Kidney epithelial cell (primary cell): ENCODE data around the gene SPEF2. TPM values are rescaled to one million over a fixed set of nuclear protein-coding genes. Genes with fewer than 3 reads are reported as not detected.

Experiments
- DNase-seq: peaks from one replicate; pipeline ENCODE4 v3.0.0-alpha.2; 2010; ENCODE audit warnings: low read depth
- H3K27me3 ChIP-seq: 2 replicates; pipeline ENCODE4 v1.6.0; 2011; ENCODE audit warnings: low read length; ENCODE audit not compliant: control insufficient read depth, insufficient read depth
- H3K36me3 ChIP-seq: 2 replicates; pipeline ENCODE4 v1.5.1; 2011; ENCODE audit warnings: low read length; ENCODE audit not compliant: control insufficient read depth, insufficient read depth
- H3K4me3 ChIP-seq: 2 replicates; pipeline ENCODE4 v1.5.1; 2011; ENCODE audit warnings: low read depth, mild to moderate bottlenecking, control low read depth, low read length
- total RNA-seq: library from RNA; depleted of rRNA; stranded (reverse); fragments of >200 nt; gene quantifications from 2 replicates; pipeline ENCODE4 v1.2.3, GENCODE V29; 2015
- TF ChIP-seq, protein P1 (sequence below): IDR thresholded peaks from 2 replicates; pipeline ENCODE4 v1.5.1; 2011; ENCODE audit warnings: mild to moderate bottlenecking, moderate library complexity, low read length, control low read depth, inconsistent platforms; ENCODE audit not compliant: insufficient read depth, poor library complexity, severe bottlenecking

The SPEF2 gene
- total RNA-seq, 1 donor from 2014 or later: 3.2 TPM

DNA sequence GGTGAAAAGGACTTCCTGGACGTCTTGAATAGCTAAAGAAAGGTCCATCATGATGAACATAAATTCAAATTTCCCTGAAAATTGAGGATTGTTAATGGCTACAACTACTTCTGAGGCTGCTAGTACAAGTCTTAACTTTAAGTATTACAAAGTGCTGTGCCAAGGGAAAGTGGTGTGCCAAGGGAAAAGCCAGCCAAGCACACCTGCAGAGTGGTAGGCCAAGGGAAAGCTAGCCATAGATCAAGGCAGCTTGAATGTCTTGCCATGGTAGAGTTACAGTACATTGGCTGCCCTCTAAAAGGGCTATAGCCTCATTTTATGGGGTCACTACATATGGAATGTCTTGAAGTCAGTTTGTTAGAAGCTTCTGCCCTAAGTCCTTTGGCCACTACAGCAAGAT is 64.2 kb downstream of the SPEF2 start:
- TF ChIP-seq, protein P1, sequence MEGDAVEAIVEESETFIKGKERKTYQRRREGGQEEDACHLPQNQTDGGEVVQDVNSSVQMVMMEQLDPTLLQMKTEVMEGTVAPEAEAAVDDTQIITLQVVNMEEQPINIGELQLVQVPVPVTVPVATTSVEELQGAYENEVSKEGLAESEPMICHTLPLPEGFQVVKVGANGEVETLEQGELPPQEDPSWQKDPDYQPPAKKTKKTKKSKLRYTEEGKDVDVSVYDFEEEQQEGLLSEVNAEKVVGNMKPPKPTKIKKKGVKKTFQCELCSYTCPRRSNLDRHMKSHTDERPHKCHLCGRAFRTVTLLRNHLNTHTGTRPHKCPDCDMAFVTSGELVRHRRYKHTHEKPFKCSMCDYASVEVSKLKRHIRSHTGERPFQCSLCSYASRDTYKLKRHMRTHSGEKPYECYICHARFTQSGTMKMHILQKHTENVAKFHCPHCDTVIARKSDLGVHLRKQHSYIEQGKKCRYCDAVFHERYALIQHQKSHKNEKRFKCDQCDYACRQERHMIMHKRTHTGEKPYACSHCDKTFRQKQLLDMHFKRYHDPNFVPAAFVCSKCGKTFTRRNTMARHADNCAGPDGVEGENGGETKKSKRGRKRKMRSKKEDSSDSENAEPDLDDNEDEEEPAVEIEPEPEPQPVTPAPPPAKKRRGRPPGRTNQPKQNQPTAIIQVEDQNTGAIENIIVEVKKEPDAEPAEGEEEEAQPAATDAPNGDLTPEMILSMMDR: no peak
- no peak for DNase-seq
- Histone ChIP-seq H3K27me3 (no peaks in the 10 kb centered on the region), H3K4me3 (no peak overlapping the region), H3K36me3 (no peaks in the 10 kb centered on the region)

DNA sequence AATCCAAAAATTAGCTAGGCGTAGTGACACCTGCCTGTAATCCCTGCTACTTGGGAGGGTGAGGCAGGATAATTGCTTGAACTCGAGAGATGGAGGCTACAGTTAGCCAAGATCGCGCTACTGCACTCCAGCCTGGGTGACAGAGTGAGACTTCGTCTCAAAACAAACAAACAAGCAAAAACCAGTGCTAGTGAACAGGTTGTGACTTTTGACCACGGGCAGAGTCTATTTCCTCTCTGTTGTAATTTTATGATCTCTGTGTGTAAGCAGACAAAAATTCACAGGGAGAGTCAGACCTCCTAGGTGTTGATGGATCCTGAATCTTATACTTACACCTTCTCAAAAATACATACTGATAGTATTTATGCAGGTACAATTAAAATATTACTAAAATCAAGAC is 65.8 kb downstream of the SPEF2 start:
- TF ChIP-seq, protein P1: no peak
- no peaks in the 10 kb centered on the region for H3K36me3 ChIP-seq
- H3K4me3 ChIP-seq: no peak overlapping the region
- no peak for DNase-seq
- no peaks in the 10 kb centered on the region for H3K27me3 ChIP-seq

DNA sequence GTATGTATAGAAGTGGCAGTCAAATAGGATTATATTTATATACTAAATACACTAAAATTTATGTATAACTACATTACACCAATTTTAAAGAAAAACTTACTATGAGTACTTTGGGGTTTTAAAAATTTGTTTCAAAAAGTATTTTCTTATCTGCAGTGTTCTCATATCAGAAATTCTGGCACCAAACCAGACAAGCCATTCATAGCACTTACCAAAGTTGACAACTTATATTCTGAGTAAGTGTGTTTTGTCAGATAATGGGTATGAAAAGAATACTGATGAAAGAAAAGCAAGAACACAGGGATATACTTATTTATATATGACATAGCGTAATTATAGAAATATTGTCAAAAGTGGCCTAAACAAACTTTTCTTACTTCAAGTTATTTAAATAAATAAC is 67.5 kb downstream of the SPEF2 start:
- TF ChIP-seq, protein P1: no peak
- H3K4me3 ChIP-seq: no peak overlapping the region
- H3K27me3 ChIP-seq: no peaks in the 10 kb centered on the region
- H3K36me3 ChIP-seq: no peaks in the 10 kb centered on the region
- DNase-seq: no peak

DNA sequence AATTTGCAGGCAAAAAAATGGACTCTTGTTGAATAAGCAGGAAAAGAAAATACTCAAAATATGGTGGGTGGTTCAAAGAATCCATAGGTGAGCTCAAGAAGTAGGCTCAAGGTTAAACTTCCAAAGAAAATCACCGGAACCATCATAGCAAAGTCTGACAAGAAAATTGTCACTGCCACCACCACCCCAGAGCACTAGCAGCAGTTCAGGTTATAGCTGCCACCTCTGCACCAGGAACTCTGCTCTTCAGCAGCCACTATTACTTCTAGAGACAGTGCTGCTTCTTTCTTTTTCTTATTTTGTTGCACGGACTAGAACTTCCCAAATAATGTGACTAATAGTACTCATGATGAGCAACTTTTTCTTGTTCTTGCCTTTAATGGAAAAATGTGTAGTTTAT is 70.3 kb downstream of the SPEF2 start:
- no peaks in the 10 kb centered on the region for H3K27me3 ChIP-seq
- DNase-seq: no peak
- H3K4me3 ChIP-seq: no peak overlapping the region
- H3K36me3 ChIP-seq: no peaks in the 10 kb centered on the region
- TF ChIP-seq, protein P1: no peak

DNA sequence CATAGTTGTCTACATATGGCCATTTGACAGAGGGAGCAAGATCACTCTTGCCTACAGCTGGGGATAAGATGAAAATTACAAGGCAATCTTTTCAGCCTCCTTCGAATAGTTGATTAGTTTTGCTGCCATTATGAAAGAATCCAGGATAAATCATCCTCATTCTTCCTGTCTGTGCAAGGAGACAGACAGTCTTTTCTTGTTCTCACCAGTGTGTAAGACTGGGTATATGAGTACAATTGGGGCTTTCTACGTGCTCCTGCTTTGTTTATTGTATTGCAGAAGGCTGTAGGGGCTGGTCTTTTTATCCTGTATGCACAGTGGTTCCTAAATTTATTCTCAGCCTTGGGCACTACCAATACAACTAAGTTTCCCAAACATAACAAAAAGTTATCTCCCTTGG is 76.8 kb downstream of the SPEF2 start:
- H3K27me3 ChIP-seq: no peaks in the 10 kb centered on the region
- no peak overlapping the region for H3K4me3 ChIP-seq
- no peaks in the 10 kb centered on the region for H3K36me3 ChIP-seq
- TF ChIP-seq, protein P1: no peak
- no peak for DNase-seq

DNA sequence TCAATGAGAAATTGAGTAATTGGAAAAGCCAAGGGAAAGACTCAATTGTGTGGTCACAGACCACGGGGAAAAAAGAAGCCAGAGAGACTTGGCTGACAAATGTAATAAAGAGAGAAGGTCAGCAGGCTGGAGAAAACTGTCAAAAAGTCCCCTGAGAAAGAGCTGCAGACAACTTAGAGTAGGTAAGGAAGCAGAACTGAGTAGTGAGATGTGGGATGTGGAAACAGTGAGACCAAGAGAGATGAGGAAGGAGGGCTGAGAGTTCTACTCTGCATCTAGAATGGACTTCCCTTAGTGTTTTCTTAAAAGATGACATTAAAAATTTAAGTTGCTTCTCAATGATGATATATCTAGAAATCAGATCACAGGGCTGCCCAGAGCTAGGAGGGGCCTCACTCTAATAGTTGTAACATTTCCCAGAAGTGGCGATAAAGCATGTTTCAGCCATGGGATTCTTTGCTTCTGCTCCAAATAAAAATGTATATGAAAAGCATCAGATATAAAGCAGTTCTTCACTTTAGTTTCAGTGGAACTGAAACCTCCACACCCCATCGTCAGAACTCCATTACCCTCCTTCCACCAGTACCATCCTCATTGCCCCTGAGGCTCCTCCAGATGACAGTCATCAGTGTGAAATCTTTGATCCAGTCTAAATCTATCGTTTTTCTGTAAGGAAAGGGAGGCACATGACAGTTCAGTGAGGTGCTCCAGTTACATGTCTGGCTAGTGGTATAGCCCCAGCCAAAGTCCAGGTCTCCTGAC is 80.6 kb downstream of the SPEF2 start:
- no peaks in the 10 kb centered on the region for H3K27me3 ChIP-seq
- TF ChIP-seq, protein P1: no peak
- H3K4me3 ChIP-seq: no peak overlapping the region
- no peaks in the 10 kb centered on the region for H3K36me3 ChIP-seq
- DNase-seq: no peak
